Spleen (tissue), 11 donors: ENCODE measurements around the gene DMD. TPM values are rescaled to one million over a fixed set of nuclear protein-coding genes. Genes with fewer than 3 reads are reported as not detected.

Experiments
- DNase-seq: peaks from one replicate; pipeline ENCODE4 v3.0.0-alpha.2; 2020
- H3K27ac ChIP-seq, 8 donors: fragments of 200-600 bp; sonication (generic) in 7 of 8; 1 replicate in 4 of 8; 2 replicates in 4 of 8; pipeline versions ENCODE4 v1.5.0 to v1.8.0; 2016 to 2021; ENCODE audit warnings: inconsistent platforms in 4 of 8, mild to moderate bottlenecking in 4 of 8, moderate library complexity in 1 of 8
- H3K27me3 ChIP-seq, 7 donors: fragments of 200-600 bp; sonication (generic) in 6 of 7; replicated peaks in 1 of 7; 1 replicate in 4 of 7; 2 replicates in 3 of 7; pipeline versions ENCODE4 v1.5.0 to v1.8.0; 2016 to 2021; ENCODE audit warnings: inconsistent platforms in 3 of 7, mild to moderate bottlenecking in 1 of 7
- H3K36me3 ChIP-seq, 6 donors: fragments of 200-600 bp; sonication (generic) in 5 of 6; 1 replicate in 4 of 6; 2 replicates in 2 of 6; pipeline versions ENCODE4 v1.5.0 to v1.8.0; 2016 to 2021; ENCODE audit warnings: inconsistent platforms in 2 of 6
- H3K4me1 ChIP-seq, 6 donors: fragments of 200-600 bp; sonication (generic) in 5 of 6; 1 replicate in 3 of 6; 2 replicates in 3 of 6; pipeline versions ENCODE4 v1.5.0 to v1.8.0; 2016 to 2021; ENCODE audit warnings: inconsistent platforms in 3 of 6
- H3K4me3 ChIP-seq, 8 donors: fragments of 200-600 bp; sonication (generic) in 7 of 8; 1 replicate in 4 of 8; 2 replicates in 4 of 8; pipeline versions ENCODE4 v1.5.0 to v1.8.0; 2016 to 2021; ENCODE audit warnings: inconsistent platforms in 4 of 8, mild to moderate bottlenecking in 4 of 8, moderate library complexity in 2 of 8
- H3K9me3 ChIP-seq, 8 donors: fragments of 200-600 bp; sonication (generic) in 7 of 8; 1 replicate in 4 of 8; 2 replicates in 4 of 8; pipeline versions ENCODE4 v1.5.0 to v1.8.0; 2016 to 2021; ENCODE audit warnings: inconsistent platforms in 4 of 8
- POLR2A ChIP-seq, 3 donors: fragments of 450-650 bp; IDR thresholded peaks; one replicate each; pipeline ENCODE4 v1.5.1; 2017; ENCODE audit warnings: antibody characterized with exemption in 3 of 3, mild to moderate bottlenecking in 1 of 3
- POLR2AphosphoS5 ChIP-seq, 3 donors: sonication (generic); formaldehyde crosslinking; IDR thresholded peaks; one replicate each; pipeline ENCODE4 v1.5.1; 2017; ENCODE audit warnings: antibody characterized with exemption in 3 of 3
- WGBS, 5 donors: extraction: QIAGEN DNeasy Blood & Tissue Kit in 3 of 5; methylation state at CpG; one replicate each; pipeline versions ENCODE4 v1.1.5 to v1.1.7; 2013 to 2018; 5-methylcytosine and 5-hydroxymethylcytosine counted together
- intact Hi-C: fragments of 100-400 bp; cut with DNase I; formaldehyde crosslinking; loops from one replicate; pipeline ENCODE4 v1.15.0; 2023; ENCODE audit warnings: low total_unique reads
- polyA plus RNA-seq, 3 donors: library from polyadenylated mRNA; stranded (reverse); fragments of 200-250 nt; gene quantifications; one replicate each; pipeline ENCODE4 v1.2.1, GENCODE V29; 2013
- total RNA-seq, 7 donors: library from RNA; depleted of rRNA in 3 of 7; stranded (reverse); fragments of >200 nt in 3 of 7; fragmentation: NEBNext Ultra II Directional in 4 of 7; extraction: Animal tissue kit (Norgen Biotek cat#: 25700) in 4 of 7; gene quantifications; one replicate each; pipeline versions ENCODE4 v1.1.0 to v1.2.1, GENCODE V29; 2016 to 2021
- TF ChIP-seq, protein P1 (sequence below), 11 experiments: fragments of 200-600 bp in 7 of 11; fragments of 450-650 bp in 4 of 11; sonication (generic) in 4 of 11; IDR thresholded peaks in 8 of 11; conservative IDR thresholded peaks in 3 of 11; 1 replicate in 7 of 11; 2 replicates in 4 of 11; pipeline versions ENCODE4 v1.4.0 to v1.8.0; 2016 to 2021; ENCODE audit warnings: antibody characterized with exemption in 11 of 11, inconsistent platforms in 4 of 11, mild to moderate bottlenecking in 1 of 11
- donor health status: healthy with polysubstance abuse.
- donor health status: DM: no; HTN: no; CAD: no; lungs with moderate emphysema.
- donor health status: DM: no; HTN: no; CAD: no.
- donor health status: Bipolar disorder and iron deficiency.
- donor health status: healthy.
- donor health status: DM: no; HTN: no; CAD: no.
- donor health status: DM: yes; HTN: yes; CAD: no.

The DMD gene
- total and polyA plus RNA-seq, 10 donors, result 1.3 to 11.3 (median 4.4) TPM

DNA sequence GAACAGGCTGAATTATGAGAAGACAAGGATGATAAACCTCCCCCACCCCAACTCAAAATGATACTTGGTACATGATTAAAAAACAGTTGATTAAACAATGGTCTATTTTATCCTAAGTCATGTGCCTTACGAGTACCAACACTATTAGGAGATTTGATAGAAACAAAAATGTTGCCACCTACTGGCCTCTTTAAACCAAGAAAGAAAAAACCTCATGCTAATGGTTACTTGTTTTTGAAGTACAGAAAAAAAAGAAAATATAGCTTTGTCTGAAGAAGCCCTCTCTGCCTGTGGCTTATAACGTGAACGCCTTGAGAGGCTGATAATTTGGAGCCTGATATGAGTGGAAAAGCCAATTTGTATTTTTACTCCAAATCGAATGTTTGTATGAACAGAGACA lies 538.2 kb downstream of the DMD start:
- 8 to 29% (median 26%) methylated on average over 4 of the region's 4 CpGs for WGBS, 5 donors
- Histone ChIP-seq H3K36me3 (no peaks in the 10 kb centered on the region), H3K4me3 (no peak overlapping the region), H3K27me3 (no peaks in the 10 kb centered on the region), H3K9me3 (no peaks in the 10 kb centered on the region), H3K4me1 (no peaks in the 10 kb centered on the region), H3K27ac (no peak overlapping the region)
- TF ChIP-seq, protein P1, sequence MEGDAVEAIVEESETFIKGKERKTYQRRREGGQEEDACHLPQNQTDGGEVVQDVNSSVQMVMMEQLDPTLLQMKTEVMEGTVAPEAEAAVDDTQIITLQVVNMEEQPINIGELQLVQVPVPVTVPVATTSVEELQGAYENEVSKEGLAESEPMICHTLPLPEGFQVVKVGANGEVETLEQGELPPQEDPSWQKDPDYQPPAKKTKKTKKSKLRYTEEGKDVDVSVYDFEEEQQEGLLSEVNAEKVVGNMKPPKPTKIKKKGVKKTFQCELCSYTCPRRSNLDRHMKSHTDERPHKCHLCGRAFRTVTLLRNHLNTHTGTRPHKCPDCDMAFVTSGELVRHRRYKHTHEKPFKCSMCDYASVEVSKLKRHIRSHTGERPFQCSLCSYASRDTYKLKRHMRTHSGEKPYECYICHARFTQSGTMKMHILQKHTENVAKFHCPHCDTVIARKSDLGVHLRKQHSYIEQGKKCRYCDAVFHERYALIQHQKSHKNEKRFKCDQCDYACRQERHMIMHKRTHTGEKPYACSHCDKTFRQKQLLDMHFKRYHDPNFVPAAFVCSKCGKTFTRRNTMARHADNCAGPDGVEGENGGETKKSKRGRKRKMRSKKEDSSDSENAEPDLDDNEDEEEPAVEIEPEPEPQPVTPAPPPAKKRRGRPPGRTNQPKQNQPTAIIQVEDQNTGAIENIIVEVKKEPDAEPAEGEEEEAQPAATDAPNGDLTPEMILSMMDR (IDR thresholded peaks at IDR 0.05 in 8 of 11, conservative IDR thresholded peaks at IDR 0.05 in 3 of 11), result no peak
- TF ChIP-seq POLR2AphosphoS5 (IDR thresholded peaks at IDR 0.05), result no peak
- TF ChIP-seq POLR2A (IDR thresholded peaks at IDR 0.05), result no peak
- no peak for DNase-seq
- intact Hi-C loops, result no loop called here

DNA sequence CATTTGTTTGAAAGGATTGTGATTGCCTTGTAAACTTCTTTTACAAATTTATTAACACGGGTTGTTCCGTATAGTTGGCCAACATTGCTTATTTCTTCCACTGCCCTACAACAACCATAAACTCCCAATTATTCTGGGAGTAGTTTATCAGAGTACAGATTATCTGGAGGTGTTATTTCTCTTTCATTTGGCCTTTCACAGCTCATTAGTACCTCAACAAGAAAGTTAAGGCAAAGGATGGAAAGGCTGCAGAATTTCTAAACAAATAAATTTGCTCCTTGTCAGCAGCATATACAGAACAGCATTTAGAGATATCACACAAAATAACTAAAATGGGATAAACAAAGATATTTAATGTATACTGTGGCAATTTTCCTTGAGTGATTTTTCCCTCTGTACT lies 548.8 kb downstream of the DMD start:
- TF ChIP-seq POLR2AphosphoS5 (IDR thresholded peaks at IDR 0.05) (no peak), POLR2A (IDR thresholded peaks at IDR 0.05) (no peak)
- TF ChIP-seq, protein P1 (IDR thresholded peaks at IDR 0.05 in 8 of 11, conservative IDR thresholded peaks at IDR 0.05 in 3 of 11), result no peak
- Histone ChIP-seq H3K27me3 (no peaks in the 10 kb centered on the region), H3K4me3 (no peak overlapping the region), H3K4me1 (no peaks in the 10 kb centered on the region), H3K36me3 (no peaks in the 10 kb centered on the region), H3K27ac (no peak overlapping the region), H3K9me3 (no peaks in the 10 kb centered on the region)
- 84 to 97% (median 94%) methylated on average over 2 of the region's 2 CpGs for WGBS, 5 donors
- DNase-seq, result no peak
- intact Hi-C loops, result no loop called here

DNA sequence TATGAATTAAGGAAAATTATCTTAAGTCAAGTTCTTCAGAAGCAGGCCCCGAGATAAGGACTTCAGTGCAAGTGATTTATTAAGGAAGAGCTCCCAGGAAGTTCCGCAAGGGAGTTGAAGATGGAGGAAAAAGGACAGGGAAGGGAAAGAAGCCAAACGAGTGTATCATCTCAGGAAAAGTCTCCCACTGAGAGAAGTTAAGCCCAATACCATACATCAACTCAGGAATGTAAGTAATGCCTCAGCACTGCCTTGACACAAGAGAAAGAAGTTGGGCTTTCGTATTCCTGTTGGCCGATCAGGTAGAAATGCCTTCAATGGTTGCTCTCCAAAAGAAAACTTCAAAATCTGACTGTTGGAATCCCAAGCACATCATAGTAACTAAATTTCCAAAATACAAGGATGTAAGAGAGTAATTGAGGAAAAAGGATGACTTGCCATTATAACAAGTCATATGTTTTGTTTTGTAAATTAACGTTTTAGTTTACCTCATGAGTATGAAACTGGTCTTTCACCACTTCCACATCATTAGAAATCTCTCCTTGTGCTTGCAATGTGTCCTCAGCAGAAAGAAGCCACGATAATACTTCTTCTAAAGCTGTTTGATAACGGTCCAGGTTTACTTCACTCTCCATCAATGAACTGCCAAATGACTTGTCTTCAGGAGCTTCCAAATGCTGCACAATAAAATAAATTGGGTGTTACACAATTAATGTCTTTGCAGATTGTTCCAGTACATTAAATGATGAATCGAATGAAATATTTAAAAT lies 566.7 kb downstream of the DMD start:
- intact Hi-C loops, result no loop called here
- Histone ChIP-seq H3K9me3 (no peaks in the 10 kb centered on the region), H3K27ac (no peak overlapping the region), H3K27me3 (no peaks in the 10 kb centered on the region), H3K4me1 (no peaks in the 10 kb centered on the region), H3K36me3 (no peaks in the 10 kb centered on the region), H3K4me3 (no peak overlapping the region)
- TF ChIP-seq POLR2A (IDR thresholded peaks at IDR 0.05), result no peak
- TF ChIP-seq, protein P1 (IDR thresholded peaks at IDR 0.05 in 8 of 11, conservative IDR thresholded peaks at IDR 0.05 in 3 of 11), result no peak
- no peak for TF ChIP-seq POLR2AphosphoS5 (IDR thresholded peaks at IDR 0.05)
- WGBS, 5 donors, result 63 to 86% (median 71%) methylated on average over 9 of the region's 9 CpGs
- no peak for DNase-seq

DNA sequence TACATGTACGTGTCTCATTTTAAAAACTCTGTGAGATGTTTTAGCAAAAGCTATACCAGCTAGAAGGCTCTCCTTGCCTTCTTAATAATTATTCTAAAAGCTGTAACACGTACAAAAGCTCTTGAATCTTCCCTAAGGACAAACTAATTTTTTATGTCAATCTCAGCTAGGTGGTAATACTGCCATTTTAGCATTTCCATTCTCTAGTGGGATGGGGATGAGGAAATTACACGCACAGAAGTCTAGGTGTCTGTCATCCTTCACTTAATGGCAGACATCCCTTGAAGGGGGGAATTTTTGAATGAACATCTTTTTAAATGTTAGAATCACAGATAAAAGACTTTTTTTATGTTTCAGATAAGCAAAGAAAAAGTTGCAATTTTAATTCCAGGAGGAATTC lies 569.1 kb downstream of the DMD start:
- no peaks in the 10 kb centered on the region for H3K4me1 ChIP-seq
- H3K27me3 ChIP-seq, result no peaks in the 10 kb centered on the region
- intact Hi-C loops, result no loop called here
- TF ChIP-seq, protein P1 (IDR thresholded peaks at IDR 0.05 in 8 of 11, conservative IDR thresholded peaks at IDR 0.05 in 3 of 11), result no peak
- TF ChIP-seq POLR2A (IDR thresholded peaks at IDR 0.05) (no peak), POLR2AphosphoS5 (IDR thresholded peaks at IDR 0.05) (no peak)
- DNase-seq, result no peak
- no peaks in the 10 kb centered on the region for H3K36me3 ChIP-seq
- no peaks in the 10 kb centered on the region for H3K9me3 ChIP-seq
- WGBS, 5 donors, result 51 to 84% (median 76%) methylated on average over 3 of the region's 3 CpGs
- H3K4me3 ChIP-seq, result no peak overlapping the region
- no peak overlapping the region for H3K27ac ChIP-seq
